Measurements from ENCODE around the gene STXBP5. TPM values are rescaled to one million over a fixed set of nuclear protein-coding genes. Genes with fewer than 3 reads are reported as not detected.

Gene STXBP5
- polyA plus RNA-seq (ENCODE audit: insufficient read length in 3 of 3) = 10 to 100 TPM; 14.1 to 15.3 (median 14.6) TPM

DNA sequence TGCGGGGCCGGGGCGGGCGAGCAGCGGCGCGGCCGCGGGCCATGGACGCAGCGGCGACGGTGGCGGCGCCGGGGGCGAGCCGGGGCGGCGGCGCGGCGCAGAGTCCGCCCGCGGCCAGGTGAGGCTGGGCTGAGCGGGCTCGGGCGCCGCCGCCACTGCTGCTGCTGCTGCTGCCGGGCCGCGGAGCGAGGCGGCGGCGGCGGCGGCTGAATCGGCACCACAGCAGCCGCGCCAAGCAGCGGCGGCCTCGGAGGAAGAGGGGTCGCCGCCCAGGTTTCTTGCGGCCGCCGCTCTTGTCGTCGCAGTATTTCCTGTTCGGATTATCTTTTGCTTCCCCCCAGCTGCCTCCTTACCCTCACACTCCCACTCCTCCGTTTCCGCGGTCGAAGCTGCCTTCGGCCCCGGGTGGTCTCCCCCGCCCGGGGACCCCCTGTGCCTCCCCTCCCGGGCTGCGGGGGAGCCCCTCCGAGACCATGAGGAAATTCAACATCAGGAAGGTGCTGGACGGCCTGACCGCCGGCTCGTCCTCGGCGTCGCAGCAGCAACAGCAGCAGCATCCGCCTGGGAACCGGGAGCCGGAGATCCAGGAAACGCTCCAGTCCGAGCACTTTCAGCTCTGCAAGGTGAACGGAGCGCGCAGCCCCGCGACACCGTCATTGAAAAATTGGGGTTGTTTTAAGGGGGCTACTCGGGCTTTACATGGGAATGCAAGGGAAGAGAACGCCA lies at the start of gene STXBP5:
STXBP5 (plus strand) TSS at position 358 of the 726 bp plus-strand sequence; CDS start at position 474, 116 bp downstream.
- DNase-seq (ENCODE audit: low read depth in 3 of 3, low spot score in 2 of 3) = no peak

DNA sequence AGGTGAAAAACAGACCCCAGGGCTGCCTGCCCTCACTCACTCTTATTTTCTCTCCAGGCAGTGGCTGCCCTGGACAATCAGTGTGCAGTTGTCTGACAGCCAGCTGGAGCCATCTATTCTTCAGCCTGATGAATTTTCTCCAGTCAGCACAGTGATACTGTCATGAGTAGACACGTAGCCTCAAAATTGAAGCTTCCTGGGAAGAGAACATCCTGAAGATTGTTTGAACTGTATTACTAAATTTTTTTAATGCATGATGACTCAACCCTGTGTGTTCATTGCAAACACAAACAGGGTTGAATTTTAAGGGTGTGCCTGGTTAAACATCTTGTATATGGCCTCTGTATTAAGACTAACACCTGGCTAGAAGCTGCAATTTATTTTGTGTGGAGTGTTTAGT lies 49.8 kb upstream of the STXBP5 start:
- no peak for DNase-seq (ENCODE audit: low read depth in 3 of 3, low spot score in 2 of 3)

DNA sequence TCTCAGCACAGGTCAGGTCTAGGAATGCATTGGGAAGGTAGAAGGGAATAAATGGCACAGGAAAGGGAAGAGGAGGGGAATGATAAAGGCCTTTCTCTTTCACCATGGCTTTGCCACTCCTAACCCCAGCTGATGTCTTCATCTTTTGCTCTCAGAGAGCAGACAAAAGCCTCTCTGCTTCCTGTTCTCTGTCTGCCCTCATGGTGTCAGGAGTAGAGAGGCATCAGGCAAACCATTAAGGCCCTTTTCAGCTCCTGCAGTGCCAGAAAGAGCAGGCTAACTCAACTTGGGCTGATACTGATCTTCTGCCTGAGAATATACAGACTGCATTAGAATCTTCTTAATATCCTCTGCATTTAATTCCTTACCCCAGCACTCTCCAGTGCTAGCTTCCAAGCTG lies 48.0 kb upstream of the STXBP5 start:
- DNase-seq (ENCODE audit: low read depth in 3 of 3, low spot score in 2 of 3) = no peak

DNA sequence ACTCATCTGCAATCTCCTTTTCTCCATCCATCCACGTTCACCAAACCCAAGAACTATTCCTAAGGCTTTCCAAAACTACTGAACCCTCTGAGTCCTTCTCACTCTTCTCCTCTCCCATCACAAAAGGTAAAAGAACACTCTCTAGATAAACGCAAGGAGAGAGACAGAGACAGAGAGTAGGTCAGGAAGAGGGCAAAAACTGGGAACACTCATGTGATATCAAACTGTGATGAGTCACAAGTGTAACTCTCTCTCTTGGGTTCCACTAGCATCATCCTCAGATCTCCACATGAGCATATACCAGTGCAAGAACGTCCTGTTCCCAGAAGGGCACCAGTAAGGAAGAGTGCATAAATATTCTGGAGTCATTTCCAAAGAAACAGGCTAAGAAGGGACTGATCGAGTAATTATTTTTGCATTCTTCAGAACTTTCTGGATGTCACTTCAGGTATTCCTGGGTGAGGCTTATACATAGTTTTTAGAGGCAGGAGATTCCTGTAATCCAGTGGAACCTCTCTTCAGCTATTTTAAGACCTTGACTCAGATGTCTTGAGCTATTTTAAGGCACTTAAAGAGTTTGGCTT lies 47.3 kb upstream of the STXBP5 start:
- no peak for DNase-seq (ENCODE audit: low read depth in 3 of 3, low spot score in 2 of 3)

DNA sequence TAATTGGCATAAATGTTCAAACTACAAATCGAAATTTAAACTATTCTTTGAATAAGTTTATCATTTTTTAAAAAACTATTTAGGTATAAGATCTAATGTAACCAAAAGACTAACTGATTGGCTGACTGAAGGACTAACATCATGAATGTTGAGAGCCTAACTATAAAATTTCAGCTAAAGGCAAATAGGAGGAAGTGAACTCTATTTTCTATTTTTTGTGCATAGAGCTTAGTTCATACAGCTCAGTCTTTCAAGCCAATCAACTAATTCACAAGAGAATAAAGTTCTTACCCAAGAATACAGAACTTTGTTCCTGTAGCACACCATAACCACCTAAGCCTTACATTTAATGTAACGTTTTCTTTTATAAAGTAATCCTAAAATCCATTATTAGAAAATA lies 46.3 kb upstream of the STXBP5 start:
- DNase-seq (ENCODE audit: low read depth in 3 of 3, low spot score in 2 of 3) = no peak

DNA sequence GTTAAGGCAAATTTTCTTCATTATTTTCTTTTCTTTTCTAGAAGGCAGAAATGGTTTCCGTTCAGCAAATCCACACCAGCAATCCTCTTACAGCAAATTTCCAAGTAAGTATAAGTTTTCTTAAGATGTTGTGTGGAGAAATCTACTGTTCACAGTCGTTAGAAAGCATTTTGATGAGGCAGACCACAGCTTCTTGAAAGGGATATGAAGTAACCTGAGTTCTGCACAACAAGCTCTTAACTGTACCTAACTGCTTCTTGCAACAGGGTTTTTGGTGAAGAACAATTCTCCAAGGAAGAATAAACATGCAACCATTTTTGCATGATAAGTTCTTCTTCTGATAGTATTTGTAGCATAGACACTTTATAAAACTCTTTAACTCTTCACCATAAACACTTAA lies 45.3 kb upstream of the STXBP5 start:
- no peak for DNase-seq (ENCODE audit: low read depth in 3 of 3, low spot score in 2 of 3)

DNA sequence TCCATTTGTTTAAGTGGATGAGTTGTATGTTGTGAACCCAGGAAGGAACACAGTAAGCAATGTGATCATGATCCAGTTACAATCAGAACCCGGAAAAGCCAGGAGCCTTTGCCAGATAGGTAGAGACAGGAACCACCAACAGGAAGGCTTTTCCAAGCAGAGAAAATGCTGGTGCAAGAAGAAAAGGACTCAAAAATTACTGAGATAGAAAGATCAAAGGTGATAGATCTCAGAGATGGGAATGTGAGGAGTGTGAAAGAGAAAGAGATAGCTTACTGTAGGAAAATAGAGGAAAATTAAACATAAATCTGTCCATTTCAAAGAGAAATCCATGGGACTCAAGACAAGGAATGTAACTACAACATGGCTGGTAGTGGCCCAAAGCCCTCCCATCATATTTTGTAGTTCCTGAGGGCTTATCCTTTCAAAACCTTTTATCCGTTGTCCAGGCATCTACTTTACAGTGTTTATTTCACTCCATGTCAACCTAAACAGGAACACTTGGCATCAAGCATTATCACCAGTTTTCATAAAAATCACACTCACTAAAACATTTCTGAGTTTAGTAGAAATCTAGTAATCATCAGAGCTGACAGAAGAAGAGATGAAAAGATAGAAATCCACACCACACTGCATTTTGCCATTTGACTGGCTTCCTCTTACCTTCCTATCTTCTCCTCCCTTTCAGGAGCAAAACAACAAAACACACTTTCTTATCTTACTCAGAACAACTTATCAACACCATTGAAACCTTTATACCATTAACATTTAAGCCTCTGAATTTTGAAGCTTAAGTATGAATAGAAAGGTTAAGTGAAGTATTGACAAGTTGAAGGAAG lies 44.5 kb upstream of the STXBP5 start:
- no peak for DNase-seq (ENCODE audit: low read depth in 3 of 3, low spot score in 2 of 3)

DNA sequence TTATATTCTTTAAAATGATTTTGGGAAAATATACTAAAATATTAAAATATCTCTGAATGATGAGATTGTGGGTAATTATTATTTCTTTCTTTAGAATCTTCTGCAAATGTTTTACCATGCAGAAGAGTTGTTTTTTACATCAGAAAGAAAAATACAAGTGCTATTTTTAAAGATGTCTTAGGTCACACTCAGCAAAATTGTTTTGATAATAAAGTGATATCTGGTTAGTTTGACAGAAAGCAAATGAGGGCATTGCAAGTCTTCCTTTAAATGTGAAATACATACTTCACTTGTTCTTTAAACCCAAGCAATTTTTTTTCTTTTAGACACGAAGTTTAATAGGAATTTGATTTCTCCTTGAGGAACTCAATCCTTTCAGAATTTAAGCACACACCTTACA lies 43.6 kb upstream of the STXBP5 start:
- DNase-seq (ENCODE audit: low read depth in 3 of 3, low spot score in 2 of 3) = no peak

DNA sequence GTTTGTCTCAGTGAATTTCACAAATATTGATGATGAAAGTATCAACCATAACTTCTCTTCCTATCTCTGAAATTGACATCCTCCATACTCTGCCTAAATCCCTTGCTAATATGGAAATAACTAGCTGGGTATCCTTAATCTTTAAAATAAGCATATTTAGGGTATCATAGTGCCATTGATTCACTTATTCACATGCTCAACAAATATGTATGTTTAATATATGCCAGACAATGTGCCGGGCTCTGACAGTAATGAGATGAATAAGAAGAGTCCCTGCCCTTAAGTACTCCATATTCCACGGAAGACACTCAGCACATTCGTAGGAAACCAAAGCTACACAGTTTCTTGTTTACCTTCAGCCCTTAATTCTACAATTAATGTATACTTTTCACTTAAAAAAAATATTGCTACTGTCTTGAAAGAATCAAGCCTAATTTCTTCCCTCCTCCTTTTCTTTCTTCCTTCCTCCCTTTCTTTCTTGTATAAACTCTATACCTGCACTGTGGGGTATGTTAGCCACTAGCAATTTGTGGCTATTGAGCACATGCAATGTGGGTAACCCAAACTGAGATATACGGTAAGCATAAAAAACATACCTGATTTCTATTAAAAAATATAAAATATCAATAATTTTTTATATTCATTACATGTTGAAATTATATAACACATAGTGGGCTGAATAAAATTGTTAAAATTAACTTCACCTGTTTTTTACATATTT lies 42.8 kb upstream of the STXBP5 start:
- no peak for DNase-seq (ENCODE audit: low read depth in 3 of 3, low spot score in 2 of 3)

DNA sequence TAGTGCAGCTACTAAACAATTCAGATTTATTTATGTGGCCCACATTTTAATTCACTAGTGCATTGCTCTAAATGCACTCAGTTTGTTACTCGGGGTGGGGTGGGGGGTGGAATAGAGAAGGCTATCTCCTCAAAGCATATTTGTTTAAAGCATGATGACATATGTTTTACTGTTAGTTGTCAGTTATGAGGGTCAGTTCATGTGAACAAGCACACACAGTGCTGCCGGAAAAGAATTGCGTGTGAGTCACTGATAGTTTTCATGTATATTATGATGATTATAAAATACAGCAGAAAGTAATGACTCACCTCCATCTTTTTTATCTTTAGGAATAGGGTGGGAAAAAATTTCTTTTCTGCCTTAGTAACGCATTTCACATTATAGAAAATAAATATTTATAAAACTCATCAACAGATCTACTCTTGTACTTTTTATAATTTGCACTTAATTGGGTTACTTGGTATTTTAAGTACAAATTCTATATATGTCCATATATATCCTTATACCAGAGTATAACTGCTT lies 42.2 kb upstream of the STXBP5 start:
- no peak for DNase-seq (ENCODE audit: low read depth in 3 of 3, low spot score in 2 of 3)

DNA sequence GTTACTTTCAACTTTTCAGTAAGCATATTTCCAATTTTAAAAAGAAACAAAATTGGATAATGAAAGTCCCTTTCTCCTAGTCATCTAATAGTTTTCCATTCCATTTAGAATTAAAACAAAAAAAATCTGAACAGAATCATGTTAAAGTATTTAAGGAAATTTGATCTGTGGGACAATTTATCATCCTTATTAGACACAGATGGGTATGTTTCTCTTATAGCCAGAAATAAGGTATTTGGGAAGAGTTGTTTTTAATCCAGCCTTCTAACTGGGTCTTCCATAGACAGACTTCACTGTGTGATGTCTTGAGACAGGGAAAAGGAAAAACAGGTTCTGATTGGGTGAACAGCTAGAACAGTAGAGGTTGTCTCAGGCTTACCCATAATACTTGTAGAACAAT lies 39.5 kb upstream of the STXBP5 start:
- no peak for DNase-seq (ENCODE audit: low read depth in 3 of 3, low spot score in 2 of 3)

DNA sequence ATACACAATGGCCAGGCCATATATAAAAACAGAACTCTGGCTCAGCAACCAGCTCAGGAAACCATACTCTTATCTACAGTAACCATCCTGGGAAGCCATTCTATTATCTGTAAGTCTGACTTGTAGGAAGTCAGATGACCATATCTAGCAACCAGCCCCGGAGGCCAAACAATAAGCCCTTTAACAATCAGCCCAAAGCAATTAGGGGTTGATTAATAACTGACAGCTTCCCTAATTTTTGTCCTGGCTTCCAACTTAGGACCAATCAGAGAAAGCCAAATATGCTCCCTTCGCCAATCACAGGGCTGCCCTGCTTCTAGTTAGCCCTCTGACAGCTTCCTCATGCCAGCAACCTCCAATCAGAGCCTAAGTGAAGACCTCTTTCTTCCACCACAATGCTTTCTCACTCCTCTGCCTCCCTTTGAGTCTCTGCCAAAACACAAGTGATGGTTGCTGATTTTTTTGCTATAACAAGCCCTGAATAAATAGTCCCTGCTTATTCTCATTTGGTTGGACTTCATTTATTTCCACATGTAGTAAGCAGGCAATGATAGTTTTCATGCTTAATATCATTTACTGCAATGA lies 37.8 kb upstream of the STXBP5 start:
- DNase-seq (ENCODE audit: low read depth in 3 of 3, low spot score in 2 of 3) = no peak

DNA sequence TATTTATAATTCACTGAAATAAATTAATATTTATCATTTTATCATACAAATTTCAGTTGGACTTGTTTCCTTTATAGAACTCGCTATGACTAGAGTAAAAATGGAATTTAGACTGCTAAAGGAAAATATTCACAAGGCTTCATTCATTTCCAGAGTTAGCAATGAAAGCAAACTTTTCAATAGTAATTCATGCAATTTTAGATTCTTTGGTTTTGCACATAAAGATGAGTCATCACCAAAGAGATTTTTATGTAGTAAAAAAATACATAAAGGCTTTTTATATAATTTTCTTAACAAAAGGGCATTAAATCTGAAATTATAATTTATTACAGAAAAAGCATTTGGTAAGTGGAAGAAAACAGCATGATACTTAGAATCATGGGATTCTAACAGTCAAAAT lies 37.2 kb upstream of the STXBP5 start:
- no peak for DNase-seq (ENCODE audit: low read depth in 3 of 3, low spot score in 2 of 3)

DNA sequence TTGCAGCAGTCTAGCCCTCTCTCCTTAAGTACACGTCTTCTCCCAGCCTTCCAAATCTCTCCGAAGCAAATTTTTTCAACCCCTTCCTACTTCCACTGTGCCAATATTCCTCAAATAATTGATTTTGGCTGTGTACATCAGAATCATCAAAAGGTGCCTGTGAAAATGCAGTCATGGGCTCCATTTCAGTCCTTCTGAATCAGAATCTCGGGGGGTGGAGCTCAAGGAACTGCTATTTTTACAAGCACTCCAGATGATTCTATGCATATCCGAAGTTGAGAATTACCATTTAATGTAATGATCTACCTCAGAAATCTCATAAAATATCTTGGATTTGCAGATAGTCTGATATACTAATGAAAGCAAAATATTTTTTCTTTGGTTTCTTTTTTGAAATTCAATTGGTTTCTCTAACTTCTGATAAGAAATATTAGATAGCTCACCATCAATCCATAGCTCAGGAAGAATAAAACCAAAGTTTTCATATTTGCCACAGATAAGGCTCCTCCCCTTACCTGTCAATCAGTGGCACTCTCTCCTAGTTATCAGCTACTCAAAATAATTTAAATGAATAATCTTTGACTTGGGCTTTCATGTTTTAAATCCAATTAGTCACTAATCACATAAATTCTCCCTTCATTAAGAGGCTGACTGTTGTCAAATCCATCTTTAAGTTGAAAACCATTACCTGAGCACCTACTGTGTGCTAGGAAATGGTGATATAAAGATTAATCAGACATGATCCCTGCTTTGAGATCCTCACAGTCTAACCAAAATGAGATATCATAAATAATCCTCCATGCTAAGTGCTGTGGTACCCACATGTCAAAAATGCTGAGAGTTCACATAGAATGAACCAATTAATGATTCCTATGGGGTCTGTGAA lies 36.4 kb upstream of the STXBP5 start:
- DNase-seq (ENCODE audit: low read depth in 3 of 3, low spot score in 2 of 3) = no peak

DNA sequence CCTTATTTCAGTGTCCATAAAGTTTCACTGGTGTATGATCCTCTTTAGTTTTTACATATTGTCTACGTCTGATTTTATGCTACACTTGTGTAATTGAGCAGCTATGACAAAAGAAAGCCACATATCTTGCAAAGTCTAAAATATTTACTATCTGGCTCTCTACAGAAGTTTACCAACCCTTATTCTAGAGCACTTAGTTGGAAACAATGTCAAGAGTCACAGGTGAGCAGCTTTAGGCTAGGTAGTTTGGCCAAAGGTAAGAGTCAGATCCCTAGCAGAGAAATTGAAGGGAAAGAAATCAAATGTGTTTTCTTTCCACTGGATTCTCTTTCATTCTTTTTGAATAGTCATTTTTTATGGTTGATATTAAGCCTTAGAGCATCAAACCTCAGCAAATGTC lies 34.7 kb upstream of the STXBP5 start:
- DNase-seq (ENCODE audit: low read depth in 3 of 3, low spot score in 2 of 3) = no peak

DNA sequence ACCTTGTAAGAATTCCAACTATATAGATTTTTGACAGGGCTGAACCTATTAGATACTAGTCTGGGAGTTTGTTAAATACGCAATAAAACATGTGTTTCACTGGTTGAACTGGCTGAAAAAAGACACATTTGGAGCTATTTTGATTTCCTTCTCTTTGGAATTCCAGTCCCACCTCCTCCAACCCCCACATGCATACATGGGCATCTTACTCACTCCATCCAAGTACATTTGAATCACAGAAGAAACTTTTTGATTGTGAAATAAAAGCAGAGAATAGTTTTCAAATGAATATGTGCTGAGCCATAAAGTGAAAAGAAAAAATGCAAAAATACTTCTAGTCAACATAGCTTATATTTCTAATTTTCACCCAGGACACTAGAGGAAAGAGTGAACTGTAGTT lies 33.9 kb upstream of the STXBP5 start:
- DNase-seq (ENCODE audit: low read depth in 3 of 3, low spot score in 2 of 3) = no peak

DNA sequence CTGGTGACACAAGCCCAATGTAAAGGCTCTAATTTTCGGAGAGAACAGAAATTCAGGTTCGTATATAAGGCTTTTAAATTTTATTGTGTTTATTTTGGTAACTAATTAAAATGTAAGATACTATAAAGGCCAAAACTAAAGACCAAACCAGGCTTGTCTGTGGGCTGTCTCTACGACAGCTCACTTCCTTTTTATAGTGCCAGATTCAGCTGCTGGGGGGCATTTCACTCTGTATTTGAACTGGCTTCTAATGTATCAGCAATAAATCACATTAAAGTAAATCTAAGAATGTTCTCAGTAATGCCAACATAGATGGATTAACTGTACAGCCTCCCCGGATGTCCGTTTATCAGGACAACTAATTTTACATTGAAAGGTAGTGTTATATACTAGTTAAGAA lies 31.1 kb upstream of the STXBP5 start:
- no peak for DNase-seq (ENCODE audit: low read depth in 3 of 3, low spot score in 2 of 3)

DNA sequence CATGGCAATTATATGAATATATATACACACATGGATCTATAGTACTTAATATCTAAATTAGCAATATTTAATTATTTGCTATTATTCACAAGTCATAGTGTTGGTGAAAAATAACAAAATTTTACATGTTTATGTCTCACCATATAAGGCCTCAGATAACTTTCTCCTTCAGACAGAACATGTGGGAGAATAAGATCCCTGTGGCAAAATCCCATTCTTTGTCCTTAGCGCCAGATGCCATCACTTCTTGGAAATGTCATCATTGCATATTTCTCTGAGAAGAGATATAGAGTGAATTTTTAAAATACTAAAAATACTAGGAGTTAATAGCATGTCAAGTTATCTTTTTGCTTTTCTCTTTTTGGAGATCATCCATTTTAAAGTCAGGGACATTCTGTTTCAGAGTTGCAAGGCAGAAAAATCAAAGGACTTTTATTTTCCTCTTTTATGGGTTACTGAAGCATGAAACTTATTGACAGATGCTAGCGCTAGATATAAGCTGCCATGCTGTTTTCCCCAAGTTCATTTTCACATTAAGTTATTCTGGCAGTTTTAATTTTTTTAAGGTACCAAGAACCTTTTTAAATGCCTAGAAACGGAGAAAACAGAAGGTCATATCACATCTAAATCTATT lies 30.4 kb upstream of the STXBP5 start:
- DNase-seq (ENCODE audit: low read depth in 3 of 3, low spot score in 2 of 3) = no peak

DNA sequence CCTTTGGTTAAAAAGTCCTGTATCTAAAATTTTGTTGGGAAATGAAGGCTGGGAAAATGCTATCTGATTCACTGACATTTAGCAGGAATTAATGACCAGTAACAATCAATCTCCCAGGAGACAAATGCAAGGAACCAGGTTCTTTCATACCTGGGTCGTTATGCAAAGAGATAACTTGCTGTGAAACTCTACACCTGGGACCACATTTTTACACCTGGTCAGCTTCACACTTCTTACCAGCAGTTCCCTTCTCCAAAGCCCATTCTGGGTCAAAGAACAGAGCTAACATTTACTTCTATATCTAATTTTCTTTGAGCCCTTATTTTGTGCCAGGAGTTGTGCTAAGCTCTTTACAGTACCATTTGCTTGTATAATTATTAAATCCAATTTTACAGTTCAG lies 27.4 kb upstream of the STXBP5 start:
- no peak for DNase-seq (ENCODE audit: low read depth in 3 of 3, low spot score in 2 of 3)

Data from right renal cortex interstitium (tissue), 3 donors.